Esophagus muscularis mucosa (tissue), 4 donors: Measurements from ENCODE around the gene MRPS27. TPM values are rescaled to one million over a fixed set of nuclear protein-coding genes. Genes with fewer than 3 reads are reported as not detected.

Source experiments
- DNase-seq: peaks from one replicate; pipeline ENCODE4 v3.0.0-alpha.2; 2017; ENCODE audit errors: extremely low spot score
- H3K27ac ChIP-seq, 4 donors: fragments of 200-600 bp; sonication (generic); replicated peaks in 1 of 4; 1 replicate in 3 of 4; 2 replicates in 1 of 4; pipeline ENCODE4 v1.5.1; 2016 to 2019; ENCODE audit warnings: mild to moderate bottlenecking in 1 of 4
- H3K27me3 ChIP-seq, 4 donors: fragments of 200-600 bp; sonication (generic); one replicate each; pipeline versions ENCODE4 v1.5.1 to v1.6.0; 2016 to 2019
- H3K36me3 ChIP-seq, 4 donors: fragments of 200-600 bp; sonication (generic); one replicate each; pipeline ENCODE4 v1.5.1; 2016 to 2019
- H3K4me1 ChIP-seq, 4 donors: fragments of 200-600 bp; sonication (generic); one replicate each; pipeline ENCODE4 v1.5.1; 2016 to 2019
- H3K4me3 ChIP-seq, 4 donors: fragments of 200-600 bp; sonication (generic); 1 replicate in 2 of 4; 2 replicates in 2 of 4; pipeline ENCODE4 v1.5.1; 2016 to 2019; ENCODE audit warnings: mild to moderate bottlenecking in 4 of 4, moderate library complexity in 1 of 4
- H3K9me3 ChIP-seq, 4 donors: fragments of 200-600 bp; sonication (generic); 1 replicate in 3 of 4; 2 replicates in 1 of 4; pipeline ENCODE4 v1.5.1; 2016 to 2019
- EP300 ChIP-seq: sonication (generic); formaldehyde crosslinking; IDR thresholded peaks from one replicate; pipeline ENCODE4 v1.6.1; 2017; ENCODE audit warnings: antibody characterized with exemption
- POLR2A ChIP-seq: fragments of 450-650 bp; IDR thresholded peaks from one replicate; pipeline ENCODE4 v1.6.1; 2017; ENCODE audit warnings: antibody characterized with exemption, moderate library complexity, mild to moderate bottlenecking, low read depth
- POLR2AphosphoS5 ChIP-seq, 2 donors: sonication (generic); formaldehyde crosslinking; IDR thresholded peaks; one replicate each; pipeline ENCODE4 v1.6.1; 2017; ENCODE audit warnings: antibody characterized with exemption in 2 of 2
- WGBS: methylation state at CpG from one replicate; pipeline ENCODE4 v1.1.5; 2018; 5-methylcytosine and 5-hydroxymethylcytosine counted together
- intact Hi-C: fragments of 100-400 bp; cut with DNase I; formaldehyde crosslinking; loops from one replicate; pipeline ENCODE4 v1.15.1; 2023
- total RNA-seq, 4 donors: library from RNA; depleted of rRNA; stranded (reverse); fragments of >200 nt; gene quantifications; one replicate each; pipeline versions ENCODE4 v1.1.0 to v1.2.1, GENCODE V29; 2016
- TF ChIP-seq, protein P1 (sequence below), 3 experiments: fragments of 200-600 bp in 2 of 3; fragments of 450-650 bp in 1 of 3; sonication (generic) in 2 of 3; IDR thresholded peaks; one replicate each; pipeline ENCODE4 v1.5.1; 2017 to 2019; ENCODE audit warnings: antibody characterized with exemption in 3 of 3, mild to moderate bottlenecking in 2 of 3, moderate library complexity in 1 of 3

MRPS27 gene
- total RNA-seq, 4 donors from 2014 or later, result 38.6 to 53.5 (median 45.7) TPM

DNA sequence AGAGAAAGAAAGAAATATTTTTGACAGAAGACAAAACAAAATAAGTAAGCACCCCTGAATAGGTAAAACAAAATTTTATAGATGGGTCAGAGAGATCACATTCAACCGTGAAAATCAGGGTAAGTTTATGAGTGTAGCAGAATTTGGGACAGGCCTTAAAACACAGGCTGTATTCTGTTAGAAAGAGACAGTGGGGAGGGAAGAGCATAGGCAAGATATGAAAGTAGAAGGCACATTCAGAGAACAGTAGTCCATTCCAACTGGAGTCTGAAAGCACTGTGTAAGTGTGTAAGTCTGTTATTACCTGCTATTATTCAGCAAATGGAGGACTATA lies 38.6 kb downstream of the MRPS27 start:
- Histone ChIP-seq H3K27ac (peak overlapping the region; percentile 66 to 75 (median 72)), H3K36me3 (peaks cover 0 to 3% (median 0%) of the 10 kb centered on the region in 4 donors), H3K4me3 (no peak overlapping the region), H3K9me3 (no peaks in the 10 kb centered on the region), H3K27me3 (no peaks in the 10 kb centered on the region), H3K4me1 (peaks cover 8 to 40% (median 38%) of the 10 kb centered on the region in 4 donors)
- no peak for TF ChIP-seq POLR2AphosphoS5 (IDR thresholded peaks at IDR 0.05)
- TF ChIP-seq, protein P1, sequence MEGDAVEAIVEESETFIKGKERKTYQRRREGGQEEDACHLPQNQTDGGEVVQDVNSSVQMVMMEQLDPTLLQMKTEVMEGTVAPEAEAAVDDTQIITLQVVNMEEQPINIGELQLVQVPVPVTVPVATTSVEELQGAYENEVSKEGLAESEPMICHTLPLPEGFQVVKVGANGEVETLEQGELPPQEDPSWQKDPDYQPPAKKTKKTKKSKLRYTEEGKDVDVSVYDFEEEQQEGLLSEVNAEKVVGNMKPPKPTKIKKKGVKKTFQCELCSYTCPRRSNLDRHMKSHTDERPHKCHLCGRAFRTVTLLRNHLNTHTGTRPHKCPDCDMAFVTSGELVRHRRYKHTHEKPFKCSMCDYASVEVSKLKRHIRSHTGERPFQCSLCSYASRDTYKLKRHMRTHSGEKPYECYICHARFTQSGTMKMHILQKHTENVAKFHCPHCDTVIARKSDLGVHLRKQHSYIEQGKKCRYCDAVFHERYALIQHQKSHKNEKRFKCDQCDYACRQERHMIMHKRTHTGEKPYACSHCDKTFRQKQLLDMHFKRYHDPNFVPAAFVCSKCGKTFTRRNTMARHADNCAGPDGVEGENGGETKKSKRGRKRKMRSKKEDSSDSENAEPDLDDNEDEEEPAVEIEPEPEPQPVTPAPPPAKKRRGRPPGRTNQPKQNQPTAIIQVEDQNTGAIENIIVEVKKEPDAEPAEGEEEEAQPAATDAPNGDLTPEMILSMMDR (IDR thresholded peaks at IDR 0.05), result no peak
- no peak for TF ChIP-seq POLR2A
- TF ChIP-seq EP300, result no peak
- DNase-seq, result no peak
- intact Hi-C loops, result loop anchor here (5.0 kb wide), 1 partner anchor 174 kb away; the partner anchor contains the start of gene MAP1B
- WGBS, result 70% methylated on average over 1 of the region's 1 CpG

DNA sequence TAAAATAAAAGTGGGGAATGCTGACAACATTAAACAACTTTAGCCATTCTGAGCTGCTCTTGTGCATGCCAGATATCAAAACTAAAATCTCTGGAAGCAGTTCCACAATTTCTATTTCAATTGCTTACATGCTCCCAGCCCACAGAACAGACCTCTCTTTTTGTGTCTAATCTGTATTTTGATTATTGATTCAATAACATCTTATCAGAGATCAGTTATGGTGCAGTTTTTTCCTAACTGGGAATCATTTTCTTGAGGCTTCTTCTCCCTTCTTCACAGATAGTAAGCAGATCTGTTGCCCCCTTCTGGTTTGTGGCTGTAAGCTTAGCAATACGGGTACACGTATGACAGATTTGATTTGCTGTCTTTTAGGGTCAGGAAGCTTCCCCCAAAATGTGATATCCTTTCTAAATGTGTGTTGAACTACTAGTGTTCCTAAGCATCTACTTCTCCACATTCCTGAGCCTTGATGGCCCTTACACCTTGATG lies 39.4 kb downstream of the MRPS27 start:
- no peak for DNase-seq
- WGBS, result 46% methylated on average over 2 of the region's 2 CpGs
- Histone ChIP-seq H3K4me3 (no peak overlapping the region), H3K36me3 (peaks cover 0 to 3% (median 0%) of the 10 kb centered on the region in 4 donors), H3K27me3 (no peaks in the 10 kb centered on the region), H3K9me3 (no peaks in the 10 kb centered on the region), H3K4me1 (peaks cover 8 to 40% (median 38%) of the 10 kb centered on the region in 4 donors), H3K27ac (peak overlapping the region; percentile 66 to 75 (median 72))
- intact Hi-C loops, result loop anchor here (5.0 kb wide), 1 partner anchor 173 kb away; the partner anchor contains the start of gene MAP1B
- TF ChIP-seq POLR2A (no peak), POLR2AphosphoS5 (IDR thresholded peaks at IDR 0.05) (peak in 1 of 2 donors; percentile 6), EP300 (no peak)
- TF ChIP-seq, protein P1 (IDR thresholded peaks at IDR 0.05), result peak; percentile 45 to 64 (median 46)

DNA sequence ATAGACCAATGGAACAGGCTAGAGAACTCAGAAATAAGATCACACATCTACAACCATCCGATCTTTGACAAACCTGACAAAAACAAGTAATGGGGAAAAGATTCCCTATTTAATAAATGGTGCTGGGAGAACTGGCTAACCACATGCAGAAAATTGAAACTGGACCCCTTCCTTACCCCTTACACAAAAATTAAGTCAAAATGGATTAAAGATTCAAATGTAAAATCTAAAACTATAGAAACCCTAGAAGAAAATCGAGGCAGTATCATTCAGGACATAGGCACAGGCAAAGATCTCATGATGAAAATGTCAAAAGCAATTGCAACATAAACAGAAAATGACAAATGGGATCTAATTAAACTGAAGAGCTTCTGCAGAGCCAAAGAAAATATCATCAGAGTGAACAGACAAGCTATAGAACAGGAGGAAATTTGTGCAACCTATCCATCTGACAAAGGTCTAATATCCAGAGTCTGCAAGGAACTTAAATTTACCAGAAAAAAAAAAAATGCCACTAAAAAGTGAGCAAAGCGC lies 43.8 kb downstream of the MRPS27 start:
- intact Hi-C loops, result no loop called here
- no peak for DNase-seq
- Histone ChIP-seq H3K36me3 (peaks cover 0 to 3% (median 0%) of the 10 kb centered on the region in 4 donors), H3K27me3 (no peaks in the 10 kb centered on the region), H3K4me1 (peaks cover 0 to 15% (median 13%) of the 10 kb centered on the region in 4 donors), H3K4me3 (no peak overlapping the region), H3K27ac (no peak overlapping the region), H3K9me3 (no peaks in the 10 kb centered on the region)
- 99% methylated on average over 3 of the region's 3 CpGs for WGBS
- TF ChIP-seq POLR2A, result no peak
- no peak for TF ChIP-seq EP300
- TF ChIP-seq, protein P1 (IDR thresholded peaks at IDR 0.05), result no peak
- no peak for TF ChIP-seq POLR2AphosphoS5 (IDR thresholded peaks at IDR 0.05)

DNA sequence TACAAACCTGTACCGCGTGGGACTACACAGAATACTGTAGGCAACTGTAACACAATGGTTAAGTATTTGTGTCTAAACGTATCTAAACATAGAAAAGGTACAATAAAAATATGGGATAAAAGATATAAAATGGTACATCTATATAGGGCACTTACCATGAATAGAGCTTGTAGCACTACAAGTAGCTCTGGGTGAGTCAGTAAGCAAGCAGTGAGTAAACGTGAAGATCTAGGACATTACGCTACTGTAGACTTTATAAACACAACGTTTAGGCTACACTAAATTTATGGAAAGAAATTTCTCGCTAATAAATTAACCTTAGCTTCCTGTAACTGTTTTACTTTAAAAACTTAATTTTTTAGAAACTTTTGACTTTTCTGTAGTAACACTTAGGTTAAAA lies 46.5 kb downstream of the MRPS27 start:
- Histone ChIP-seq H3K27ac (no peak overlapping the region), H3K4me3 (no peak overlapping the region), H3K27me3 (no peaks in the 10 kb centered on the region), H3K36me3 (peaks cover 0 to 3% (median 0%) of the 10 kb centered on the region in 4 donors), H3K4me1 (peaks cover 0 to 10% (median 6%) of the 10 kb centered on the region in 4 donors), H3K9me3 (no peaks in the 10 kb centered on the region)
- intact Hi-C loops, result no loop called here
- no peak for TF ChIP-seq POLR2A
- TF ChIP-seq, protein P1 (IDR thresholded peaks at IDR 0.05), result no peak
- no peak for TF ChIP-seq EP300
- no peak for TF ChIP-seq POLR2AphosphoS5 (IDR thresholded peaks at IDR 0.05)
- DNase-seq, result no peak
- 97% methylated on average over 7 of the region's 7 CpGs for WGBS

DNA sequence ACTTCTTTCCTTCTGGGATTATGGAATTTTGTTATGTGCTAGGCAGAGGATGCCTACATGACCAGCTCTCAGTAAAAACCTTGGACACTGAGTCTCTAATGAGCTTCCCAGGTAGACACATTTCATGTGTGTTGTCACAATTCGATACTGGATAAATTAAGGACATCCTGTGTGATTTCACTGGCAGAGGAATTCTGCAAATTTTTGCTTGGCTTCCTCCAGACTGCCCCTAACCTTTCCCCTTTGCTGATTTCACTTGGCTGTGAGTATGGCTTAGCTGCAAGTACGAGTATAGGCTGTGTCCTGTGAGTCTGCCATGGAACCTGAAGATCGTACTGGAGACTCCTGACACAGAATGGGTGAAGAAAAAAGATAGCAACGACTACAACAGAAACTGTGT lies 47.6 kb downstream of the MRPS27 start:
- intact Hi-C loops, result no loop called here
- Histone ChIP-seq H3K9me3 (no peaks in the 10 kb centered on the region), H3K27ac (no peak overlapping the region)

More for the DNA sequence above, 47.6 kb downstream of the MRPS27 start:
- no peak for TF ChIP-seq POLR2AphosphoS5 (IDR thresholded peaks at IDR 0.05)
- TF ChIP-seq POLR2A, result no peak
- no peak for TF ChIP-seq EP300
- TF ChIP-seq, protein P1 (IDR thresholded peaks at IDR 0.05), result no peak
- H3K4me1 ChIP-seq, result peaks cover 0 to 21% (median 17%) of the 10 kb centered on the region in 4 donors
- H3K36me3 ChIP-seq, result no peaks in the 10 kb centered on the region
- H3K4me3 ChIP-seq, result no peak overlapping the region
- WGBS, result 77% methylated on average over 4 of the region's 4 CpGs
- DNase-seq, result no peak
- no peaks in the 10 kb centered on the region for H3K27me3 ChIP-seq
